Measurements from ENCODE around the gene CDC27.

GRCh38 chr17:47220531-47220999, 31.5 kb upstream of the CDC27 start:
- TF ChIP-seq CTCF (optimal IDR thresholded peaks at IDR 0.05 in 1 of 3, IDR thresholded peaks at IDR 0.05 in 1 of 3, conservative IDR thresholded peaks at IDR 0.05 in 1 of 3; ENCODE audit: extremely low read depth in 1 of 3, insufficient read depth in 2 of 3, low read length in 3 of 3) (no peak), EZH2 (IDR thresholded peaks at IDR 0.05; ENCODE audit: low read length) (no peak)

All from keratinocyte (primary cell).